ENCODE results near the gene GABRG2. TPM values are rescaled to one million over a fixed set of nuclear protein-coding genes. Genes with fewer than 3 reads are reported as not detected.

The GABRG2 gene
- polyA plus RNA-seq, 1 donor from 2014 or later = 35.8 TPM

DNA sequence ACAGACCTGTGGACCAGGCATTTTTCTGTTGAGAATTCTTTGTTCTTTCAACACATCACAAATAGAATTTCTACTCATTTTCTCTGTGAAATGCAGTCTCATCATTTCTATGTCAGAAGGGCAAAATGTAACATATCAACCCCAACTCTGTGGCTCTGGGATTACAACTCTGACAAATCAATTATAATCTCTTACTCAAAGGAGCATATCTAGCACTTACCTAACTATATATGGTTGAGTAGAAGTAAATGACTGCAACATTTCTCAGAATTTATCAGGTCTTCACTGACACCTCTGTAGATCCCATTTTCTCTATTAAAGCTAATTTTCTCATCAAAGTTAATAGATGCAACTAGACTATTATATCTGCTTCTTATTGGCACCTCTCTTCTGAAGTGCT lies 64.8 kb downstream of the GABRG2 start:
- Histone ChIP-seq H3K9ac (ENCODE audit: low read length) (peak overlapping the region; percentile 45), H3K9me3 (ENCODE audit: low read length) (no peaks in the 10 kb centered on the region), H3F3A (ENCODE audit: insufficient read depth, low read length, poor library complexity, severe bottlenecking) (peaks cover 14% of the 10 kb centered on the region), H3K9me2 (ENCODE audit: insufficient read depth, low read length) (no peaks in the 10 kb centered on the region), H3K4me2 (ENCODE audit: low read length) (no peak overlapping the region), H3K27ac (ENCODE audit: low read length) (peak overlapping the region; percentile 90), H3K36me3 (ENCODE audit: insufficient read depth, low read length) (no peaks in the 10 kb centered on the region), H3K79me2 (replicated peaks; ENCODE audit: insufficient read depth, low read length) (no peaks in the 10 kb centered on the region), H2AFZ (ENCODE audit: low read depth, low read length) (no peak overlapping the region), H4K20me1 (ENCODE audit: insufficient read depth) (no peaks in the 10 kb centered on the region), H3K27me3 (ENCODE audit: insufficient read depth, low read depth, low read length) (no peaks in the 10 kb centered on the region), H3K4me3 (ENCODE audit: low read length) (no peak overlapping the region)
- TF ChIP-seq SMC3 (conservative IDR thresholded peaks at IDR 0.05; ENCODE audit: poor library complexity) (no peak), POLR2AphosphoS5 (IDR thresholded peaks at IDR 0.05) (peak; percentile 69), TAF1 (IDR thresholded peaks at IDR 0.05; ENCODE audit: low read depth) (no peak), EP300 (conservative IDR thresholded peaks at IDR 0.05; ENCODE audit: poor library complexity, severe bottlenecking) (peak; percentile 93), MXI1 (conservative IDR thresholded peaks at IDR 0.05; ENCODE audit: poor library complexity, severe bottlenecking) (no peak)
- TF ChIP-seq, protein P1, sequence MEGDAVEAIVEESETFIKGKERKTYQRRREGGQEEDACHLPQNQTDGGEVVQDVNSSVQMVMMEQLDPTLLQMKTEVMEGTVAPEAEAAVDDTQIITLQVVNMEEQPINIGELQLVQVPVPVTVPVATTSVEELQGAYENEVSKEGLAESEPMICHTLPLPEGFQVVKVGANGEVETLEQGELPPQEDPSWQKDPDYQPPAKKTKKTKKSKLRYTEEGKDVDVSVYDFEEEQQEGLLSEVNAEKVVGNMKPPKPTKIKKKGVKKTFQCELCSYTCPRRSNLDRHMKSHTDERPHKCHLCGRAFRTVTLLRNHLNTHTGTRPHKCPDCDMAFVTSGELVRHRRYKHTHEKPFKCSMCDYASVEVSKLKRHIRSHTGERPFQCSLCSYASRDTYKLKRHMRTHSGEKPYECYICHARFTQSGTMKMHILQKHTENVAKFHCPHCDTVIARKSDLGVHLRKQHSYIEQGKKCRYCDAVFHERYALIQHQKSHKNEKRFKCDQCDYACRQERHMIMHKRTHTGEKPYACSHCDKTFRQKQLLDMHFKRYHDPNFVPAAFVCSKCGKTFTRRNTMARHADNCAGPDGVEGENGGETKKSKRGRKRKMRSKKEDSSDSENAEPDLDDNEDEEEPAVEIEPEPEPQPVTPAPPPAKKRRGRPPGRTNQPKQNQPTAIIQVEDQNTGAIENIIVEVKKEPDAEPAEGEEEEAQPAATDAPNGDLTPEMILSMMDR (IDR thresholded peaks at IDR 0.05; ENCODE audit: poor library complexity, severe bottlenecking) = no peak

- Histone ChIP-seq H3K4me2 (ENCODE audit: low read length) (no peak overlapping the region), H4K20me1 (ENCODE audit: insufficient read depth) (no peaks in the 10 kb centered on the region), H3K79me2 (replicated peaks; ENCODE audit: insufficient read depth, low read length) (no peaks in the 10 kb centered on the region), H3K27me3 (ENCODE audit: insufficient read depth, low read depth, low read length) (no peaks in the 10 kb centered on the region), H3F3A (ENCODE audit: insufficient read depth, low read length, poor library complexity, severe bottlenecking) (no peaks in the 10 kb centered on the region), H3K36me3 (ENCODE audit: insufficient read depth, low read length) (no peaks in the 10 kb centered on the region), H3K9ac (ENCODE audit: low read length) (no peak overlapping the region), H3K4me3 (ENCODE audit: low read length) (peak overlapping the region; percentile 5), H2AFZ (ENCODE audit: low read depth, low read length) (no peak overlapping the region), H3K9me2 (ENCODE audit: insufficient read depth, low read length) (no peaks in the 10 kb centered on the region), H3K9me3 (ENCODE audit: low read length) (no peaks in the 10 kb centered on the region), H3K27ac (ENCODE audit: low read length) (peak overlapping the region; percentile 77)
- TF ChIP-seq, protein P1 (IDR thresholded peaks at IDR 0.05; ENCODE audit: poor library complexity, severe bottlenecking) = no peak
- peak; percentile 91 for TF ChIP-seq EP300 (conservative IDR thresholded peaks at IDR 0.05; ENCODE audit: poor library complexity, severe bottlenecking)
- TF ChIP-seq POLR2AphosphoS5 (IDR thresholded peaks at IDR 0.05) = peak; percentile 25
These were observed 71.6 kb downstream of the GABRG2 start for GRCh38 chr5:162139190-162139589.

GRCh38 chr5:162154242-162154641 lies 86.7 kb downstream of the GABRG2 start:
- TF ChIP-seq RAD21 (conservative IDR thresholded peaks at IDR 0.05) (no peak), SMC3 (conservative IDR thresholded peaks at IDR 0.05; ENCODE audit: poor library complexity) (no peak), EZH2 (IDR thresholded peaks at IDR 0.05; ENCODE audit: borderline replicate concordance, insufficient read depth, low read length, poor library complexity, severe bottlenecking) (no peak), EP300 (conservative IDR thresholded peaks at IDR 0.05; ENCODE audit: poor library complexity, severe bottlenecking) (no peak), POLR2AphosphoS5 (IDR thresholded peaks at IDR 0.05) (no peak)
- TF ChIP-seq, protein P1 (IDR thresholded peaks at IDR 0.05; ENCODE audit: poor library complexity, severe bottlenecking) = no peak
- TF ChIP-seq, protein P2, sequence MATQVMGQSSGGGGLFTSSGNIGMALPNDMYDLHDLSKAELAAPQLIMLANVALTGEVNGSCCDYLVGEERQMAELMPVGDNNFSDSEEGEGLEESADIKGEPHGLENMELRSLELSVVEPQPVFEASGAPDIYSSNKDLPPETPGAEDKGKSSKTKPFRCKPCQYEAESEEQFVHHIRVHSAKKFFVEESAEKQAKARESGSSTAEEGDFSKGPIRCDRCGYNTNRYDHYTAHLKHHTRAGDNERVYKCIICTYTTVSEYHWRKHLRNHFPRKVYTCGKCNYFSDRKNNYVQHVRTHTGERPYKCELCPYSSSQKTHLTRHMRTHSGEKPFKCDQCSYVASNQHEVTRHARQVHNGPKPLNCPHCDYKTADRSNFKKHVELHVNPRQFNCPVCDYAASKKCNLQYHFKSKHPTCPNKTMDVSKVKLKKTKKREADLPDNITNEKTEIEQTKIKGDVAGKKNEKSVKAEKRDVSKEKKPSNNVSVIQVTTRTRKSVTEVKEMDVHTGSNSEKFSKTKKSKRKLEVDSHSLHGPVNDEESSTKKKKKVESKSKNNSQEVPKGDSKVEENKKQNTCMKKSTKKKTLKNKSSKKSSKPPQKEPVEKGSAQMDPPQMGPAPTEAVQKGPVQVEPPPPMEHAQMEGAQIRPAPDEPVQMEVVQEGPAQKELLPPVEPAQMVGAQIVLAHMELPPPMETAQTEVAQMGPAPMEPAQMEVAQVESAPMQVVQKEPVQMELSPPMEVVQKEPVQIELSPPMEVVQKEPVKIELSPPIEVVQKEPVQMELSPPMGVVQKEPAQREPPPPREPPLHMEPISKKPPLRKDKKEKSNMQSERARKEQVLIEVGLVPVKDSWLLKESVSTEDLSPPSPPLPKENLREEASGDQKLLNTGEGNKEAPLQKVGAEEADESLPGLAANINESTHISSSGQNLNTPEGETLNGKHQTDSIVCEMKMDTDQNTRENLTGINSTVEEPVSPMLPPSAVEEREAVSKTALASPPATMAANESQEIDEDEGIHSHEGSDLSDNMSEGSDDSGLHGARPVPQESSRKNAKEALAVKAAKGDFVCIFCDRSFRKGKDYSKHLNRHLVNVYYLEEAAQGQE (IDR thresholded peaks at IDR 0.05; ENCODE audit: borderline replicate concordance) = no peak
- H3K9ac ChIP-seq (ENCODE audit: low read length) = no peak overlapping the region
- H3F3A ChIP-seq (ENCODE audit: insufficient read depth, low read length, poor library complexity, severe bottlenecking) = no peaks in the 10 kb centered on the region
- no peaks in the 10 kb centered on the region for H3K27me3 ChIP-seq (ENCODE audit: insufficient read depth, low read depth, low read length)
- H3K4me2 ChIP-seq (ENCODE audit: low read length) = no peak overlapping the region
- no peaks in the 10 kb centered on the region for H4K20me1 ChIP-seq (ENCODE audit: insufficient read depth)
- H3K79me2 ChIP-seq (replicated peaks; ENCODE audit: insufficient read depth, low read length) = no peaks in the 10 kb centered on the region
- H2AFZ ChIP-seq (ENCODE audit: low read depth, low read length) = no peak overlapping the region
- H3K4me3 ChIP-seq (ENCODE audit: low read length) = no peak overlapping the region
- H3K27ac ChIP-seq (ENCODE audit: low read length) = no peak overlapping the region
- no peaks in the 10 kb centered on the region for H3K9me3 ChIP-seq (ENCODE audit: low read length)
- peaks cover 9% of the 10 kb centered on the region for H3K36me3 ChIP-seq (ENCODE audit: insufficient read depth, low read length)
- no peaks in the 10 kb centered on the region for H3K9me2 ChIP-seq (ENCODE audit: insufficient read depth, low read length)
